ENCODE measurements around the gene MAFF. TPM values are rescaled to one million over a fixed set of nuclear protein-coding genes. Genes with fewer than 3 reads are reported as not detected.
"Not testable (repeated sequence)": the region's sequence is repeated elsewhere in the genome, so short reads cannot be mapped to it uniquely, and the experiment has no call there.

Gene MAFF
- total RNA-seq, 1 experiment from 2014 or later = 3.2 TPM

DNA sequence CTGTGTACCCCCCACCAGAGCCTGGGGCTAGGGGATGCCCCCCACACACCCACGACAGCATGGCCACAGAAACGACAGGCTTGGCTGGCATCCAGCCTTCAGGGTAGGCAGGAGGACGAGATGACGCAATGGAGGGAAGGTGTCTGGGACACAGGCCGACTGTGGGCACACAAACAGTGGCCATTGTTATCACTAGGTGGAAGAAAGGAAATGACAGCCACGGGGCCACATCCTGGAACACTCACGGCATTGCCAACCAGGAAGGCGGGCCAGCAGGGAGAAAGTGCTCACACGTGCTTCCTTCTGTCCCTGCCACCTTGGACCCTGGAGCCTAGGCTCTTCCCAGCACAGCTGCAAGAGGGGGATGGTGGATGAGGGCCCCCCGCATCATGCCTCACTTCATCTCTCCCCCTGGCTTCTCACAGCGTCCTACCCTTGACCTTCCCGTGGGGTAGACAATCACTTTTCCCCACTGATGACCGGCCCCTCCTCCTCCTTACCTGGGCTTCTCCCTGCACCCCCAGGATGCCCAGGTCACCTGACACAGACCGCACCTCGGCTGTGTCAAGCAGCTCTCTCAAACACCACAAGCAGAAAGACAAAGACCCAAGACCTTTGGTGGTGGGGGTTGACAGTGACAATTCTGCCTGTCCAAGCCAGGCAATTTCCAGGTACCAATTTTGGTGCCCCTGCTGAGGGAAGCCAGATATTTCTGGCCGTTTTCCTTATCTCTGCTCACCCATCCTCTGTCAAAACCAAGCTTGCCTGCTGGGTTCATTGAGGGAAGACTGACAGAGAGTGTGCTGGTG lies 28.8 kb upstream of the MAFF start:
- peak; percentile 34 to 53 for DNase-seq
- Histone ChIP-seq H3K27me3 (no peaks in the 10 kb centered on the region), H3K27ac (no peak overlapping the region), H3K4me3 (no peak overlapping the region), H3K4me1 (peaks cover 26% of the 10 kb centered on the region), H3K36me3 (no peaks in the 10 kb centered on the region), H3K9me3 (replicated peaks) (no peaks in the 10 kb centered on the region)

DNA sequence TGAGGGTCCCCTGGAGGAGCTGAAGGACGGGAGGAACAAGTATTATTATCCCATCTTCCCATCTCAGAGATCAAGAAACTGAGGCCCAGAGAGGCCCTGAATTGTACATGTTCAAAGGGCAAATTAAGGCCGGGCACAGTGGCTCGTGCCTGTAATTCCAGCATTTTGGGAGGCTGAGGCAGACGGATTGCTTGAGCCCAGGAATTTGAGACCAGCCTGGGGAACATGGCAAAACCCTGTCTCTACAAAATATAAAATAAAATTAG lies 28.2 kb upstream of the MAFF start:
- H3K36me3 ChIP-seq = no peaks in the 10 kb centered on the region
- no peak overlapping the region for H3K27ac ChIP-seq
- no peaks in the 10 kb centered on the region for H3K9me3 ChIP-seq (replicated peaks)
- H3K4me3 ChIP-seq = no peak overlapping the region
- DNase-seq = no peak
- peaks cover 26% of the 10 kb centered on the region for H3K4me1 ChIP-seq
- no peaks in the 10 kb centered on the region for H3K27me3 ChIP-seq

DNA sequence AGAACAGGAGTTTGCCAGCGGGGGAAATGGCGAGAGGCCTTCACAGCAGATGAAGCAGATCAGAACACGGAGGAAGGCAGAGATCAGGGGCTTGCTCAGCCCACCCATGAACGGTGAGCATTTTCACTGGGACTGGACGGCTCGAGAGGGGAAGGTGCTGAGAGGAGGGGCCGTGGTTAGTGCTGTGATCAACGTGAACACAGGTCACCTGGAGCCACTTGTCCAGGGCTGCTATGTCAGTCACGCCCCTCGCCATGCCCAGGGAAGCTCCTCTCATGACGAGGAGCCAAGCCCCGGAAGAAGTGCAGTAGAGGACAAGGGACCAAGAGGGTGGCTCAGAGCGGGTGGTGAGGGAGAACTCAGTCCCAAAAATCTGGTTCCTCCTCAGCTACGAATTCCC lies 27.2 kb upstream of the MAFF start:
- no peak overlapping the region for H3K27ac ChIP-seq
- no peak overlapping the region for H3K4me3 ChIP-seq
- no peak for DNase-seq
- H3K9me3 ChIP-seq (replicated peaks) = no peaks in the 10 kb centered on the region
- H3K36me3 ChIP-seq = no peaks in the 10 kb centered on the region
- no peaks in the 10 kb centered on the region for H3K27me3 ChIP-seq
- H3K4me1 ChIP-seq = peaks cover 26% of the 10 kb centered on the region

DNA sequence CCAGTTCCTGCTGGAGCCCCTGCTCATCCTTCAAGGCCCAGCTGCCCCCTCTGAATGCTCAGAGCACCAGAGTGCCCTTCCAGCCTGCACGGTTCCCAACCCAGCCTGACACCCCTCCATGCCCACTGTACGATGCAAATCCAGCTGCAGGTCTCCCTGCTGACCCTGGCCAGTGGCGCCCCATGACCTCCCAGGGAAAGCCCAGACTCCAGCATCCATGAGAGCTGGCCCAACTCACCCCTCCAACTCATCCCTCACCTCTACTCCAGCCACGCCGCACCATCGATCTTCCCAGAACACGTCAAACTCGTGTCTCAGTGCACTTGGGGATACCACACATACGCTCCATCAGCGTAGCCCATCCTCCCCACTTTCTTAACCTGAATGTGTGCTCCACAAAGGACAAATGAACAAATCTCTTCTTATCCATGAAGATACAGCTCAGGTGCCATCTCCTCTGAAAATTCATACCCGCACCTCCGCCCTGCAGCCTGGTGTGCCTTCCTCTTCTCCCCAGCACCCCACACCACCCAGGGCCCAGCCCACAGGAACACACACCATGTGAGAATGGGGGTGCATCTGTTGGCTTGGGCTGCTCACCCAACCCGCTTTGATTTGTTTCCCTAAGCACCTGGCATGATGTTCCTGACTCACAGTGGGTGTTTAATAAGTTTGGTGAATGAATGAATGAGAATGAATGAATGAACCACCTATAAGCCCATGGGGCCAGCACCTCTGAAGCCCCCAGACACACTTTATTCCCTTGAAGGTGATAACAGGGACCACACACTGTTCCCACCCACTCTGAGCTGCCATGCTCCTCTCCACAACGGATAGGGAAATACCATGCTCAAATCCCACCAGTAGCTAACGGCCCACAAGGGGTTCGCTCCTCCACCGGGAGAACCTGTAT lies 26.3 kb upstream of the MAFF start:
- no peaks in the 10 kb centered on the region for H3K36me3 ChIP-seq
- no peaks in the 10 kb centered on the region for H3K9me3 ChIP-seq (replicated peaks)
- H3K4me1 ChIP-seq = peaks cover 31% of the 10 kb centered on the region
- no peaks in the 10 kb centered on the region for H3K27me3 ChIP-seq
- DNase-seq = no peak
- peak overlapping the region; percentile 16; the same call in 1 of the 2 replicates for H3K27ac ChIP-seq
- no peak overlapping the region for H3K4me3 ChIP-seq

DNA sequence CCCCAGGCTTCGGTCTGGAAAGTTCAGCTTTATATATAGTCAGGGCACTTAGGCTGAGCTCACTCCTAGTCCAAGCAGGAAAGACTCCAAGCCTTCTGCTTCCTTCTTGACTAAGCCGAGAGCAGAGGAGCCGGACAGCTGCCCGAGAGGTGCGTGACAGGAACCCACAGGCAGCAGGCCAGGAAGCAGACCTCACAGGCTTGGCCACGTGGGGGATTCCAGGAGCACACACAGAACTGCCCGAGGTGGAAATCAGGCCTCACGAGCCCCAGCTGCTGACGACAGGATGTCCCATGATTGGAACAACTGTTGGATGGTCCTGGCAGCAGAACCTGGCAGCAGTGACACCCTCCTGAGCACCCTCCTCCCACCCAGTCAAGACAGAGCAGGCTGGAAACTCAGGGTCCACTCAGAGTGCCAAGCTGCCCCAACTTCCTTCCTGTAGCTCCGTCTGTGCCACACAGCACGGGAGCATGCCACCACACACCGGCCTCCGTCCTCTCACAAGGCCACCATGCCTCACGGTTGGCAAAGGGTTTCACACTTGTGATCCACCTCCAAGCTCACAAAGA lies 25.5 kb upstream of the MAFF start:
- DNase-seq = peak; percentile 87
- H3K4me3 ChIP-seq = no peak overlapping the region
- H3K9me3 ChIP-seq (replicated peaks) = no peaks in the 10 kb centered on the region
- H3K4me1 ChIP-seq = peaks cover 37% of the 10 kb centered on the region
- H3K36me3 ChIP-seq = no peaks in the 10 kb centered on the region
- H3K27ac ChIP-seq = peak overlapping the region; percentile 16; the same call in 1 of the 2 replicates
- H3K27me3 ChIP-seq = no peaks in the 10 kb centered on the region

DNA sequence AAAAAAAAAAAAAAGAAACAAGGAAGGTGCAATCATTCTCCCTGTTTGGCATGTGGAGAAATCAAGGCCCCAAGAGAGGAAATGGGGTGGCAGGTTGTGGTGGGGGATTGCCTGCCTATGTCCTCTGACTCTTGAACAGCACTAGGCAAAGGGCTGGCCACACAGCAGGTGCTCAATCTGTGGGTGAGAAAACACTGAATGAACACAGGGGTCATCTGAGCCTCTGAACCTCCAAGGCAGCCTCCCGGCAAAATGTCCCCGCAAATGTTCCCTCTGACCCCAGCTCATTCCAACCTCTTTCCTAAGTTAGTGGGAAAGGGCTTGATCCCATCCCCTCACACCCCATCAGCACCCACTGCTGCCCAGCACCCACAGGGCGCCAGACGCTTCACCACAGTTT lies 24.8 kb upstream of the MAFF start:
- Histone ChIP-seq H3K4me3 (no peak overlapping the region), H3K4me1 (peaks cover 37% of the 10 kb centered on the region), H3K27me3 (no peaks in the 10 kb centered on the region), H3K9me3 (replicated peaks) (no peaks in the 10 kb centered on the region), H3K36me3 (no peaks in the 10 kb centered on the region), H3K27ac (no peak overlapping the region)
- no peak for DNase-seq

DNA sequence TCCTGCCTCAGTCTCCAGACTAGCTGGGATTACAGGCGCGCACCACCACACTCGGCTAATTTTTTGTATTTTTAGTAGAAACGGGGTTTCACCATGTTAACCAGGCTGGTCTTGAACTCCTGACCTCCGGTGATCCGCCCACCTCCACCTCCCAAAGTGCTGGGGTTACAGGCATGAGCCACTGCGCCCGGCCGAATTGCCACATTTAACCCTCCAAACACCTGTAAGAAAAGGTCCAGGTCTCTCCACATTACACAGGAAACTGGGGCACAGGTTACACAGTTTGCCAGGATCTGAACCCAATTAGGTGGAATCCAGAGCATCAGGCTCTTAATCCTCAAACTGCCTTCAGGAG lies 24.2 kb upstream of the MAFF start:
- not testable (repeated sequence) for H3K36me3 ChIP-seq; DNase-seq; H3K4me3 ChIP-seq; H3K9me3 ChIP-seq (replicated peaks); H3K27me3 ChIP-seq
- Histone ChIP-seq H3K27ac (peak overlapping the region; percentile 5; the same call in 1 of the 2 replicates), H3K4me1 (peaks cover 35% of the 10 kb centered on the region)

DNA sequence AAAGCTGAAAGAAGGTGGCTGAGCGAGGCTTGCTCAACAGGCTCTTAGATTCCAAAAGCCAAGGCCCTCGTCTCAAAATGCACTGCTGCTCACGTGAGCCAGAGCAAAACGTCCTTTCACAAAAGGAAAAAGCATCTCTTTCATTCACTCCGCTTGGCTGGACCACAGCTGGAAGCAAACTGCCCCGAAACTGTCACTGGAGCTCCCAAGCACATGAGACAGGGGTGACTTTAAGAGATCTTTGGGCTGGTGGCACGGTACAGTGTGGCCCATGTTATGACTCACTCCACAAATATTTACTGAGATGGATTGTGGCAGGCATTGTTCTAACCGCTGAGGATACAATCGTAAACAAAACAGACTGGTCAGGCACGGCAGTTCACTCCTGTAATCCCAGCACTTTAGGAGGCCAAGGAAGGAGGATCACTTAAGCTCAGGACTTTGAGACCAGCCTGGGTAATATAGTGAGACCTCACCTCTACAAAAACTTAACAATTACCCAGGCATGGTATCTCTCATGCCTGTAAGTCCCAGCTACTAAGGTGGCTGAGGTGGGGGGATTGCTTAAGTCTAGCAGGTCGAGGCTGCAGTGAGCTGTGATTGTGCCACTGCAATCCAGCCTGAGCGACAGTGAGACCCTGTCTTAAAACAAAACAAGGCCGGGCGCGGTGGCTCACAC lies 23.7 kb upstream of the MAFF start:
- Histone ChIP-seq H3K4me3 (no peak overlapping the region), H3K27ac (peak overlapping the region; percentile 5; the same call in 1 of the 2 replicates), H3K4me1 (peaks cover 29% of the 10 kb centered on the region), H3K36me3 (no peaks in the 10 kb centered on the region), H3K27me3 (no peaks in the 10 kb centered on the region), H3K9me3 (replicated peaks) (no peaks in the 10 kb centered on the region)
- DNase-seq = peak; percentile 52 to 71

DNA sequence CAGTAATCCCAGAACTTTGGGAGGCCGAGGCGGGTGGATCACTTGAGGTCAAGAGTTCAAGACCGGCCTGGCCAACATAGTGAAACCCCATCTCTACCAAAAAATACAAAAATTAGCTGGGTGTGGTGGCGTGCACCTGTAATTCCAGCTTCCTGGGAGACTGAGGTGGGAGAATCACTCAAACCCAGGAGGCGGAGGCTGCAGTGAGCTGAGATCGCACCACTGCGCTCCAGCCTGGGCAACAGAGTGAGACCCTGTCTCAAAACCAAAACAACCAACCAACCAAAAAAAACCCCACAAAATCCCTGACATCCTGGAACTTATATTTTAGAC lies 23.2 kb upstream of the MAFF start:
- H3K27ac ChIP-seq = not testable (repeated sequence)

DNA sequence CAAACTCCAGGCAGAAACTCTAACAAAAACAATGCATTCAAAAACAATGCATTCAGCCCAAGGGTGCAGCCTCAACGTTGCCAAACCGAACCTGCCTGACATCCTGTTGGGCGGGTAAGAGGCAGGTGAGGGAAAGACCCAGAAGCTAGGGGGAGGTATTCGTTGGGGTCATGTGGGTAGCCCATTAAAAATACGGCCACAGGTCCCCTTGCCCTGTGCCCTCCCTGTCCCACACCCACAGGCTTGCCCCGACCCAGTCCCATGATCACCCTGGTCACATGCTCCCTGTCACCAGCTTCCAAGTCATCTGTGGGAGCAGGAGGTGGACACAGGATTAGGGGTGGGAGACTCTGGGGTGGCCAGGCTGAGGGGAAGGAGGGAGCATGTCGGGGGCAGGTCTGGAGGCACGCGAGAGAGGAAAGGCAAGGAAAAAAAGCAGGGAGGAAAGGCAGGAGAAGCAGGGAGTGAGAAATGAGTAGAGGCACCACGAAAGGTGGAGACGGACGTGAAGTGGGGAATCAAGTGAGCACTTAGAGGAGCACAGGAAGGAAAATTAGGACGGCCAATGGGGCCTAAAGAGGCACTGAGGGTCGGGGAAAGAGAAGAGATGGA lies 20.8 kb upstream of the MAFF start:
- Histone ChIP-seq H3K4me3 (peak overlapping the region; percentile 64), H3K36me3 (no peaks in the 10 kb centered on the region), H3K4me1 (peaks cover 24% of the 10 kb centered on the region), H3K27me3 (no peaks in the 10 kb centered on the region), H3K9me3 (replicated peaks) (no peaks in the 10 kb centered on the region), H3K27ac (peak overlapping the region; percentile 74)
- no peak for DNase-seq

More for the DNA sequence above, 23.2 kb upstream of the MAFF start:
- H3K9me3 ChIP-seq (replicated peaks); H3K27me3 ChIP-seq; H3K4me3 ChIP-seq; DNase-seq; H3K36me3 ChIP-seq: not testable (repeated sequence)
- peaks cover 29% of the 10 kb centered on the region for H3K4me1 ChIP-seq

DNA sequence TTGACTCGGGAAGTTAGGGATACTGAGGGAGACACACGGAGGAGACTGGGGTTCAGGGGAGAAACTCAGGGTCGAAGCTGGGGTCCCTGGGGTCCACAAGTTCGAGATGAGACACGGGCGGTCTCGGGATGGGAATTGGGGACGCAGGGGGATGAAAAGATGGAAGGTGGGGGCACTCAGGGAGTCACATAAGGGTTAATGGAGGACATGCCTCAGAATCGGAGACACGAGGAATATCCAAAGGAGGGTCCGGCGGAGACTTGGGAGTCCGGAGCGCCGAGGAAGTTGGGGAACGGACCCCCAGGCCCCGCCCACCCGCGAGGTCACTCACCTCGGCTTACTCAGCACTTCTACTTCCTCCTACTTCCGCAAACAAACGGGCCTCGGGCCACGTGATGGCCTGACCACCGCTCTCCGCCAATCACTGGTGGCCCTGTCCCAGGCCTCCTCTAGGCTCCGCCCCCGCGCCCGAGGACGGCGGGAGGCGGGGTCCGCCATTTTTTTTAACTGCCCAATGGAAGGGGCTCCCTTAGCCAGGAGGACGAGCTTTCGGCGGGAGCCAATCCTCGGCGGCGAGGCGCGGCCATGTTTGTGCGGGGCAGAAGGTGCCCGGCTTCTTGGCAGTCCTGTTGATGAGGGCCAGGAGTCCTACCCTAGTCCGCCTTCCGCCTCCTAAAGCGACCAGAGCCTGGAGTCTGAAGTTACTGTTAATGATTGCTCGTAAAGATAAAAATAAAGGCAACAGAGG lies 20.2 kb upstream of the MAFF start, which contains the start of gene PLA2G6:
Gene PLA2G6 (minus strand): TSS at position 378 of the 748 bp plus-strand sequence. CDS start 12,404 bp downstream, outside the sequence.
- no peaks in the 10 kb centered on the region for H3K9me3 ChIP-seq (replicated peaks)
- peaks cover 17% of the 10 kb centered on the region for H3K4me1 ChIP-seq
- peak; percentile 98 for DNase-seq
- no peaks in the 10 kb centered on the region for H3K36me3 ChIP-seq
- peak within 1 kb of the TSS; percentile 74 for H3K27ac ChIP-seq
- peak within 1 kb of the TSS; percentile 64 for H3K4me3 ChIP-seq
- H3K27me3 ChIP-seq = no peaks in the 10 kb centered on the region

DNA sequence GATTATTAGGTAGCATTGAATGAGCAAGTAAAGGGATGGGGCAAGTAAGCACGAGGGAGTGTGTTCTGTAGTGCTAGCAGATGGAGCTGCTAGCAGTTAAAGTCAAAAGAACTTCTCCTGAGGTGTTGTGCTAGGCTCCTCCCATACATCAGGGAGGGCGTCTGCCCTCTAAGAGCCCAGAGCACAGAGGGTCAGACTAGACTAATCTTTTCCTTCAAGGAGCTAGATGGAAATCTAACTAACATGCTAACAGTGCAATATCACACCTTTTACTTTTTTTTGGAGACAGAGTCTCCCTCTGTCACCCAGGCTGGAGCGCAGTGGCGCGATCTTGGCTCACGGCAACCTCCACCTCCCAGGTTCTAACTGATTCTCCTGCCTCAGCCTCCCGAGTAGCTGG lies 17.0 kb upstream of the MAFF start:
- no peak for DNase-seq
- H3K9me3 ChIP-seq (replicated peaks) = no peaks in the 10 kb centered on the region
- no peaks in the 10 kb centered on the region for H3K27me3 ChIP-seq
- no peaks in the 10 kb centered on the region for H3K36me3 ChIP-seq
- no peak overlapping the region for H3K4me3 ChIP-seq
- H3K27ac ChIP-seq = no peak overlapping the region
- peaks cover 15% of the 10 kb centered on the region for H3K4me1 ChIP-seq

DNA sequence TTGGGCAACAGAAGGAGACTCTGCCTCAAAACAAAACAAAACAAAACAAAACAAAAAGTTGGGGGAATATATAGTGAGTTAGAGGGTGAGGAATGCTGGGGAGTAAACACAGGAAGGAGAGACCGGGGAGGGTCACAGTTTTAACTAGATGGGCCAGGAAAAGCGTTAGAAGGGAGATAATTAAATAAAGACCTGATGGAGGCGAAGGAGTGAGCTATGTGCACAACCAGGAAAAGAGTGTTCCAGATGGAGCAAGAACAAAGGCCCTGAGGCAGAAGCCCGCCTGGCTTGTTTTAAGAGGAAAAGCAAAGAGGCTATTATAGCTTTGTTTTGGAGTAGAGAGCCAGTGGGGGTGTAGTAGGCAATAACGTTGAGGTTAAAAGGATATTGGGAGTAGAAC lies 15.4 kb upstream of the MAFF start:
- H3K27ac ChIP-seq = no peak overlapping the region
- H3K9me3 ChIP-seq (replicated peaks) = no peaks in the 10 kb centered on the region
- no peak overlapping the region for H3K4me3 ChIP-seq
- no peaks in the 10 kb centered on the region for H3K27me3 ChIP-seq
- peaks cover 4% of the 10 kb centered on the region; the same call in 1 of the 2 replicates for H3K4me1 ChIP-seq
- no peaks in the 10 kb centered on the region for H3K36me3 ChIP-seq
- no peak for DNase-seq

Measured in SJCRH30 (cell line).